IPS DF 4.7 (cell line): Measurements from ENCODE around the gene FAM210B.
"Not testable (repeated sequence)": the region's sequence is repeated elsewhere in the genome, so short reads cannot be mapped to it uniquely, and the experiment has no call there.

Source experiments
- DNase-seq: peaks from one replicate; pipeline ENCODE4 v3.0.0-alpha.2; 2013; ENCODE audit warnings: low spot score; ENCODE audit errors: extremely low read depth

Gene FAM210B

DNA sequence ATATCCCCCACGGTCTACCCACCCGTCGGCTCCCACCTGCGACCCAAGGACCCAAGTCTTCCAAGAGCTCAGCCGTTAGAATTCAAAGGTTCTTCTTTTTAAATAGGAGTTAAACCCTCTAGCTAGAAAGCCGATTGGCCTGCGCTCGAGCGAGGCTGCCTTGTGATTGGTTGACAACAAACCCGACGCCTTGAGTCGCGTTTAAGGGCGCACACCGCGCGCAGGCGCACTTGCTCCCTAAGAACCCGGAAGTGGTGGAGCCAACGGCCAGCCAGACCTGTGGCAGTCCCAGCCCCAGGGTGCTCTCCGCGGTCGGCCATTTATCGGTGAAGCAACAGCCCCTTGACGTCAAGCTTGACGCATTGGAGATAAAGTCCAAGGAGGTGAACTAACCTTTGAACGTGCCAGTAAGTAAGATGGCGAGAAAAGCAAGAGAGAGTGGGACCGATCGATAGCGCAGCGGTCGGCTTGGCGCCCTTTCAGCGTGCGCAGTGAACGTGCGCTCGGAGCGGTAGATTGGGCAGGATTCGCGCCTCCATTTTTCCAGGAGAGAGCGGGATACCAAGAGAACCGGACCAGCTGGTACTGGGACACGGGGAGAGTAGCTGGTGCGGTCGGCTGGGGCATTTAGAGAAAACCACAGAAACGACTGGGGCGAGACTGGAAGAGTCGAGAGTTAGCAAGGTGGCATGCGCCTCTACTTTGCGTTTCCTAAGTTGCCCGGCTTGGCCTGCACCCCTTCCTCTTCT is 33.5 kb downstream of the FAM210B start, which contains the start of the genes AURKA and CSTF1:
Gene AURKA, minus strand, starts transcription at position 84 of the 749 bp plus-strand sequence. CDS start 4,018 bp downstream, outside the sequence.
Gene CSTF1, plus strand, starts transcription at position 514 of the 749 bp plus-strand sequence. CDS start 2,908 bp downstream, outside the sequence.
- peak; percentile 92 for DNase-seq

DNA sequence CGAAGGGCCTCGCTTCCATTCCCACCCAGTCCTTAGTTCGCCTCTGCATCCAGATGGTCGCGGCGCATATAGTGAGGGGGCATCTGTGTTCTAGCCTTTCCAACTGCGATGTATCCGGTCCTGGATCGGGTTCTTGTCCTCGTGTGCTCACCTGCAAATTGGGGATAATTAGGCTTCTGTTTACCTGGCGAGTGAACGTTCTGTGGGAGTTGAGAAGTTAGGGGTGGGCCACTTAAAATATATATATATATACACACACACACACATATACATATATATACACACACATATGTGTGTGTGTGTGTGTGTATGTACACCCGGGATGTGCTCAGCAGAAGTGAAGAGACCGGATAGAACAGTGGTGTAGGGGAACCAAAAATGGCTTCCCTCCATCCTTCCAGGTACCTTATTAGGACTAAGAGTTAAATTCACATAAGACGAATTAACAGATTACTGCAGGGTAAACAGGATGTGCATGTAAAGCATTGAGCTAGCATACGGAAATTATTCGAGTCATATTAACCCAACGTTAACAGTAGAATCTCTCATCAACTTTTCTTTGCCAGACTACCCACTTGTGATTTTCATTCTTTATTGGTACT is 34.2 kb downstream of the FAM210B start:
- no peak for DNase-seq

DNA sequence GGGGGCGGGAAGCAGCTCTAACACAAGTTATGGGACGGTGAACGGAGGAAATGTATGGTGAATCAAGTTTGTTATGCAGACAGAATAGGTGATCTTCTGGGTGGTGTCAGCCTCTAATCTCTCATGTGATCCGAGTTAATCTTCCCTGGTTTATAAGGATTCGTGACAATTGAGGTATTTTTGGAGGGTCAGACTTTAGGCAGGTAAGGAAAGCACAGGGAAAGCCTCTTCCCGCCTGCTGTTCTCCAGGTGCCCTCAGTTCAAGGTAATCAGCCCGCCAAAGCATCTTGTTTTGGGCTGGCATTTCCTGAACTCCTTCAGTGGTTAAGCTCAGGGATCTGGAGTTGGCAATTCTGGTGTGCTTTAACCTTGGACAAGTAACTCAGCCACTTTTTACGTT is 34.9 kb downstream of the FAM210B start:
- no peak for DNase-seq

DNA sequence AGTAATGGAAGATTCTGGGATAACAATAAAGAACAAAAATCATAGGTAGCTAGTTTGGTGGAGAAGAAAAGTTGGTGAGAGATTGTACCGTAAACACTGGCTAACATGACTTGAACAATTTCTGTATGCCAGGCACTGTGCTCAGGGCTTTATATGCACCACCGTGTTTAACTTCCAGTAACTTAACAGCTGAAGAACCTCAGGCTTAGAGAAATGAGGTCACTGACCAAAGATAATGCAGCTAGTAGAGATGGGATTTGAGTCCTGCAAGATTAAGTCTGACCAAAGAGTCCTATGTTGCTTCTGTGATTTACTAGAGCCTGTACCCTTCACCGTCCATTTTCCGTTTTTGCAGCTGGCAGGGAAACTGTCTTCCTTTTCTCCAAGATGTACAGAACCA is 36.4 kb downstream of the FAM210B start:
- no peak for DNase-seq

DNA sequence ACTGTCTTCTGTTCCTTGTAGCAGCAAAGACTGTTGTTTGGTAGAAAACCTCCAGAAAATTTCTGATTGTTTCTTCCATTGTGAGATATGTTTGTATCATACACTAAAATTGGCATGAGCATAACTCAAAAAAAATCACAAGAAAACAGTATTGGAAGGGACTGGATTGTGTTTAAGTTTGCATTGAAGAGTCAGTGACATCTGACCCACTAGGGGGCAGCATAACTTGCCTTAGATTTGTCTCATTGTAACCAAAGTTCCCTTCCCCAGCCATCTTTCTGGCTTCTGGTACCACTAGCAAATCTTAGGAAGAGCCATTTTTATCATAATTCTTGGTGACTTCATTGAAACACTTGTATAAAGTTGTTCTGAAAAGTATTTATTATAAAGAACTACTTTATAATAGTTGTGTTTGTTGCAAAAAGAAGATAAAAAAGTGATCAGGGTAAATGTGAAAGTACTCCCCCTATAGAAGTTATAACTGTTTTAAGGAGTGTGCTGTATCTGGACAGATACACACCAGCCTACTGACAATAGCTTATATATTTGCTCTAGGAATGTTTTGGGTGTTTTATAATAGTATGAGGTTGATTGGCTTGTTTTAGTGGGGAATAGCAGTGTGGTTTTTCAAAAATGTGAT is 41.3 kb downstream of the FAM210B start:
- DNase-seq = peak; percentile 28

DNA sequence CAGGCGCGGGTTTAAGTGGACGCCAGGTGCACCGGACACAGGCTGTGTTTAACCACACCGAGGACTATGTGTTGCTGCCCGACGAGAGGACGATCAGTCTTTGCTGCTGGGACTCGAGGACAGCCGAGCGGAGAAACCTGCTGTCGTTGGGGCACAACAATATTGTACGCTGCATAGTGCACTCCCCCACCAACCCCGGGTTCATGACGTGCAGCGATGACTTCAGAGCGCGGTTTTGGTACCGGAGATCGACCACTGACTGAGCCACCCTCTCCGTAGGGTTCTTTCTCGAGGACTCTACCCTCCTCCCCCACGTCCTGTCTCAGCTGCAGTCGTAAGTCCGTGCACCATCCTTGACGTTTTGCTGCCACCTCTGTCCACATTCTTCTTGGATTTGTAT is 44.7 kb downstream of the FAM210B start:
- no peak for DNase-seq

DNA sequence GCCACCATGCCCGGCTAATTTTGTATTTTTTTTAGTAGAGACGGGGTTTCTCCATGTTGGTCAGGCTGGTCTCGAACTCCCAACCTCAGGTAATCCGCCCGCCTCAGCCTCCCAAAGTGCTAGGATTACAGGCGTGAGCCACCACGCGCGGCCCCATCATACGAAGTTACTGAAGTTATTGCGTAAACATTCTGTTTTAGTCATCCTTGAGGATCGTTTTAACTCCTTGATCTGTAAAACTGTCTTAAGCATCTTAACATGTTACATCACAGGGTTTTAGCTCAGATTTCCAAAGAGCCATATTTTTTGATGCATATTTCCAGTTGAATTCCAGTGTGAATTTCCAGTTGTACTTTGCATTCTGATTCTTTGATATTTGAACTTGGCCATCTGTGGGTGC is 46.6 kb downstream of the FAM210B start:
- DNase-seq = not testable (repeated sequence)

DNA sequence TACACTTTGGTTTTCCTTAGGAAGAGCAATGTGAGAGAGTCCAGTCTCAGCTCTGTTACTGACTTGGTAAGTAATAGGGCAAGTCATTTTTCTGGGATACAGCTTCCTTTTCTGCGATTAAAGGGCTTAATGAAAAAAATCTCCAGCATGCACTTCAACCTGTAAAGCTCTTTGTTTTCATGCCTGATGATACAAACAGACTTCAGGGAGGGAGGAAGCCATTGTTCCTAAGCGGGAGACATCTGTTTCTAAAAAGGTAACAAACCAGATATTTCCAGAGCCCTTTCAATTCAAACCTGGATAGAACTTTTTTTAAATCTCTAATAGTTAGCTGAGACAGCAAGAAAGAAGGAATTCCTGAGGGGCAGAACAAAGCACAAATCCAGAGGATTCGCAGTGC is 48.1 kb downstream of the FAM210B start:
- no peak for DNase-seq

DNA sequence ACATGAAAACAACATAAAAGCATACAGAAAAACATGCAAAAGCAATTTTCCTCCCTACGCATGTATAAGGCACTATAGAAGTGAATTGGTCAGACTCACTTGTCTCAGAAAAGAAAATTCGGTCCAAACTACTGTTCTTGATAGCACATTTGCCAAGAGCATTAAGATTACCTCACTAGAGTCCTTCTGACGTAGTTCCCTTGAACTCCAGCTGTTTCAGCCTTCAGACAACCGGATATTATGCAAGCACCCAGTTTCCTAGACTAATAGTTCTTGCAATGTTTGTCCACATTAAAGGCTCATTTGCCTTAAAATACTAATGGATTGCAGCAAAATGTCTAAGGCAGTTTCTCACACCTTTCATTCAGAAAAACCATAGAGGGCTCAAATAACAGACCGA is 50.7 kb downstream of the FAM210B start:
- no peak for DNase-seq

DNA sequence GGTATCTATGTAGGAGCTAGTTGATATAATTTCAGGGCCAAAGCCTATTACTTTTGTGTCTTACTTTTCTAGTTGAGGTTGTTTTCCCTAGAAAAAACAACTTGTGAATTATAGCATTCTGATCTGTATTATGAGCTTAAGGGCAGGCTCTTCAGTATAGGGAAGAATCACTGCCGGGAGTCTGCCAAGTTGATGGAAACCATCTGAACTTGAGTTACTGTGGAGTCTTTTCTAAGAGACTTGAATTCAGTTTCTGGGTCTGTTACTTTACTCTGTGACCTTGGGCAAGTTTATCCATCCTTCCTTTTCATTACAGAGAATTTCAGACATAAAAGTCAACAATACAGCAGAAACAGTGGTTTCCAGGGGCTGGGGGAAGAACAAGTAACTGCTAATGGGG is 51.2 kb downstream of the FAM210B start:
- no peak for DNase-seq

DNA sequence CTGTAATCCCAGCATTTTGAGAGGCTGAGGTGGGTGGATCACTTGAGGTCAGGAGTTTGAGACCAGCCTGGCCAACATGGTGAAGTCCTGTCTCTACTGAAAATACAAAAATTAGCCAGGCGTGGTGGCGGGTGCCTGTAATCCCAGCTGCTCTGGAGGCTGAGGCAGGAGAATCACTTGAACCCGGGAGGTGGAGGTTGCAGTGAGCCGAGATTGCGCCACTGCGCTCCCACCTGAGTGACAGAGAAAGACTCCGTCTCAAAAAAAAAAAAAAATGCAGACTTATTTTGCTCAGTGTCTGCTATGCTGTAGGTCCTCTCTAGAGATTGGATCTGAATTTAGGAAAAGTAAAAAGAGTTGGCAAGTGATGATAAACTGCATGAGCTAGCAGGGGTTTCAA is 52.5 kb downstream of the FAM210B start:
- DNase-seq = not testable (repeated sequence)

DNA sequence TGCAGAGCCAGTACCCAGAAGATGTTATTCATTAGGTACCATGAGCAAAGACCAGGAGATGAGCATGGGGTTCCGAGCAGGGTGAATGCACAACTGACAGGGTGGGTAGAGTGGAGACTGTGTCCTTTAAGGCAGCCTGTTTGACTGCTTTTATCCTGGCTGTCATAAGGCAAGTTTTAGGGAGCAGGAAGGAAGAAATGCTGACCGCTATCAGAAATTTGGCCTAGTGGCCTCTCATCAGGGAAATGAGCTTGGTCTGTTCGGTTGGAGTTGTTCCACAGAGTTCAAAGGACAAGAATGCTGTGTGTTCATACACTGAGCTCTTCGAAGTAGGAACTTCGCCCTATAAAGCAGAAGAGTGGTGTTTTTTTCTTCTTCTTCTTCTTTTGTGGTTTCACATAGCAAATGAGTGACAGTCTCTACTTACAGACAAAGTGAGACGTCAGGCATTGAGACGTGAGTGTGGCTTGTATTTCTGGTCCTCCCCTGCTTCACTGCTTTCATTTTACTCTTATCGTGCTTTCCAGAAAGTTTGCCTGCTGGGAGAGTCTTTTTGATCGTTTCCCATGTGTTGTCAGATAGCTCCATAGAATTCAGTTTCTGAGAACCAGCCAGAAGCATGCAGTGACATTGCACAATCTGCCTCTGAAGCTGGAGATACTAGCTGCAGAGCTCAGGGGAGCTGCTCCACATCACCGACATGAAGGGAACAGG is 53.1 kb downstream of the FAM210B start, which contains the start of gene CASS4:
Gene CASS4, plus strand, starts transcription at position 502 of the 714 bp plus-strand sequence. Its CDS starts 199 bp downstream, at position 701.
- DNase-seq = no peak

DNA sequence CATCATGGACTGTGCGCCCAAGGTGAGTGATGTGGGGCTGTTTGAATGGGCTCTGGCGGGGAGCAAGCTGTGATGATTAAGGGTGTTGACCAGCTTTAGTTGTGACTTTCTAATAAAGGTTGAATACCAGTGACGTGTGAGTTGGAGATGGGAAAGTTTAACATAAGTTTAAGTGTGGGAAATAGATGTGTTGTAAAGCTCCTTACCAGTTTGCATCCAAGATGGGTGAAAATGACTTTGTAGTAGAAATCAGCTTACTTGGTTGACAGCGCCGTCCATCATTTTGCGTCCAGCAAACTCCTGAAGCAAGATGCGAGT is 53.7 kb downstream of the FAM210B start:
- no peak for DNase-seq

DNA sequence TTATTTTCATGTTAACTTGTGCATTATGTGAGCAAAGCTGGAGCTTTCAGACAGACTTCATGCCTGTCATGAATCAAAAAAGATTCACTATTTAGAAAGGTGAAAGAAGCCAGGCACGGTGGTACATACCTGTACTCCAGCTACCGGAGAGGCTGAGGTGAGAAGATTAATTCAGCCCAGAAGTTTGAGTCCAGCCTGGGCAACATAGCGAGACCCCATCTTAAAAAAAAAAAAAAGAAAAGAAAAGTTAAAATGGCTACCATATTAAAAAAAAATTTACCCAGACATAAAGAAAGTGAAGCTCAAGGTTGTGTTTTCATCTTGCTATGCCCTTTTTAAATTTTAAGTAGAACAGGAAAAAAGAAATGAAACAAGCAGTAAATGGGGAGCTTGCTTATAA is 54.2 kb downstream of the FAM210B start:
- no peak for DNase-seq

DNA sequence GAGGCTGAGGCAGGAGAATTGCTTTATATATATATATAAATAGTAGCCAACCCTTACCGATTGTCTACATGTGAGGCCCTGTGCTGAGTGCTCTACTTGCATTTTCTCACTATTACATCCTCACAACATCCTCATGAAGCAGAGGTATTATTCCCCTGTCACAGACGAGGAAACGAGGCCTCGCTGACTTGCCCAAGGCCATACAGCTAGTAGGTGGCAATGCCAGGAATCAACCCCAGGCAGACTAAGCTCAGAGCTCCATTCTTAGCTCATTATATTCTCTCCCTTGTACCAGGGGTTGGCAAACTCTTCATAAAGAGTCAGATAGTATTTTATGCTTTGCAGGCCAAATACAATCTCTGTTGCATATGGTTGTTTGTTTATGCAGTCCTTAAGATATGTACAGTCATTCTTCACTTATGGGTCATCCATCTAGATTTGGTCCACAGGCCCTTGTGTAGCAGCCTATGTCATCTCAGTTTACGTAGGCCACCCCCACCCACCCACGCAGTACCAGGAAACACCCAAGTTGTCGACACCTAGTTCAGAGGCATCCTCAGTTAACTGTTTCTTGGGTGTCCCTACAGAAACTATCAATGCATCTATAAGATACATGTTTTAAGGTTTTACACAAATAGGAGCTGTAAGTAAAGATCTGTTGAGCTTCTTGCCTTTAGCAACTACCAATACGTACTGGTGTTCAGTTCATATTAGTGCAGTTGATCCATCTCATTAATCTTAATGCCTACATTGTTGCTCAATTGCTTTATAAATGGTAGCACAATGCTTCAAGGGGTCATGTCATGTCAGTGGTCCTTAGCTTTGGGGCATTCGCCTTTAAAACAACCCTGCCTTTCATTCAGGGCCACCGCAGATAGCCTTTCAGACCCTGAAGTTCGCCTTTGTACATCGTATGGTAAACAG is 56.3 kb downstream of the FAM210B start:
- no peak for DNase-seq

DNA sequence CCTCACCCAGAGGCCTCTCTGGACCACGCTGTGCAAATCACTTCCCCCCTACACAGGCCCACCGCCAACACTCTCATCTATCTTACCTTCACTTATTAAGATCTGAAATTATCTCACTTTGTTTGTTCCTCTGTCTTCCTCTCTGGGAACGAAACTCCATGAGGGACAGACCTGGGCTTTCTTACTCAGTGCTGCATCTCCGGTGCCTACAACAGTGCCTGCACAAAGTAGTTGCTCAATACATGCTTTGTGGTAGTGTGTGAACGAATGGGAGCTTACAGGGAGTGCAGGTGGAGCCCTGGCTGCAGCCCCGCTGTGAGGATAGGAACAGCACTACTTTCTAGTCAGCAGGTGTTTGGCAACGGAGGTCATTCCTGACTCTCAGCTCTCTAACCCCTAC is 58.6 kb downstream of the FAM210B start:
- no peak for DNase-seq

DNA sequence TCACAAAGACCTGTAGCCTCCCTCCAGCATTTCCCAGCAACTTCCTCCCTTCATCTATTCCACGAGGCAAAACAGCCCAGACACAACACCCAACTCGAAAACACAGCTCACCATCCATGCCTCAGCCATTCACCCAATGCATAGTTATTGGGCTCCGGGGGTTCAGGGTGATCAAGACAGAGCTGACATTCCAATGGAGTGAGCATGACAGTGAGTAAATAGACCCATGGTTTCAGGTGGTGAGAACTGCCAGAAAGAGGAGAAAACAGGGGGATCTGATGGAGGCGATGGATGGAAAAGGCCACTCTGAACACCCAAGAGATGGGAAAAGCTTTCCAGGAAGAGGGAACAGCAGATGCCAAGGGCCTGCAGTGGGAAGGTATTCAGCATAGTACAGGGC is 59.1 kb downstream of the FAM210B start:
- no peak for DNase-seq
